Esophagus muscularis mucosa (tissue), 4 donors: Measurements from ENCODE around the gene HTT.
A peak's percentile ranks its signal among the peaks of the same experiment; 100 is the strongest.

Experiments
- EP300 ChIP-seq: sonication (generic); formaldehyde crosslinking; IDR thresholded peaks from one replicate; pipeline ENCODE4 v1.6.1; 2017; ENCODE audit warnings: antibody characterized with exemption
- POLR2AphosphoS5 ChIP-seq, 2 donors: sonication (generic); formaldehyde crosslinking; IDR thresholded peaks; one replicate each; pipeline ENCODE4 v1.6.1; 2017; ENCODE audit warnings: antibody characterized with exemption in 2 of 2
- TF ChIP-seq, protein P1 (sequence below), 3 experiments: fragments of 200-600 bp in 2 of 3; fragments of 450-650 bp in 1 of 3; sonication (generic) in 2 of 3; IDR thresholded peaks; one replicate each; pipeline ENCODE4 v1.5.1; 2017 to 2019; ENCODE audit warnings: antibody characterized with exemption in 3 of 3, mild to moderate bottlenecking in 2 of 3, moderate library complexity in 1 of 3

DNA sequence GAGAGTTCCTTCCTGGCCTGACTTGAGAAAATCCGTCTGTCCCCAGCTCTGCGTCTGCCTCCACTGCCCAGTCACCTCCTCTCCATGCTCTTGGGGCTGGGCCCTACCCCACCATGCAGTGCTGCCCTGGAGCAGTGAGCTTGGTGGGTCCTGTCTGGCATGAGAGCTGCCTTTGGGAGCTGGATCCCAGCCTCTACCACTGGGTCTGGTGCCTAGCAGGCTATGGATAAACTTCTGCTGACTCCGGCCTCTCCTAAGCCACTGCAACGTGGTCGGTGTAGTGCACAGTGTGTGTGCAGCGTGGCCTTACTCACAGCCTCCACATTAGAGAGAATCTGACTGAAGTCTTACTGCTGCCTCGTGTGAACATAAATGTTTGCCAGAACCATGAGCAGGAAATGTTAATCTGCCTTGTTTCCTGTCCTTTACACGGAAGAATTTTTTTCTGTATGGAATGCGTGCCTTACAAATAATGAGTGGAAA lies 47.6 kb downstream of the HTT start:
- TF ChIP-seq POLR2AphosphoS5 (IDR thresholded peaks at IDR 0.05) (peak in 1 of 2 donors; percentile 55), EP300 (no peak)
- TF ChIP-seq, protein P1, sequence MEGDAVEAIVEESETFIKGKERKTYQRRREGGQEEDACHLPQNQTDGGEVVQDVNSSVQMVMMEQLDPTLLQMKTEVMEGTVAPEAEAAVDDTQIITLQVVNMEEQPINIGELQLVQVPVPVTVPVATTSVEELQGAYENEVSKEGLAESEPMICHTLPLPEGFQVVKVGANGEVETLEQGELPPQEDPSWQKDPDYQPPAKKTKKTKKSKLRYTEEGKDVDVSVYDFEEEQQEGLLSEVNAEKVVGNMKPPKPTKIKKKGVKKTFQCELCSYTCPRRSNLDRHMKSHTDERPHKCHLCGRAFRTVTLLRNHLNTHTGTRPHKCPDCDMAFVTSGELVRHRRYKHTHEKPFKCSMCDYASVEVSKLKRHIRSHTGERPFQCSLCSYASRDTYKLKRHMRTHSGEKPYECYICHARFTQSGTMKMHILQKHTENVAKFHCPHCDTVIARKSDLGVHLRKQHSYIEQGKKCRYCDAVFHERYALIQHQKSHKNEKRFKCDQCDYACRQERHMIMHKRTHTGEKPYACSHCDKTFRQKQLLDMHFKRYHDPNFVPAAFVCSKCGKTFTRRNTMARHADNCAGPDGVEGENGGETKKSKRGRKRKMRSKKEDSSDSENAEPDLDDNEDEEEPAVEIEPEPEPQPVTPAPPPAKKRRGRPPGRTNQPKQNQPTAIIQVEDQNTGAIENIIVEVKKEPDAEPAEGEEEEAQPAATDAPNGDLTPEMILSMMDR (IDR thresholded peaks at IDR 0.05): no peak
